ENCODE measurements around the gene RABL3. TPM values are rescaled to one million over a fixed set of nuclear protein-coding genes. Genes with fewer than 3 reads are reported as not detected.

Gene RABL3
- total and polyA plus RNA-seq, 10 donors, result 4.3 to 24.0 (median 15.9) TPM

GRCh38 chr3:120689395-120689794 lies 52.9 kb downstream of the RABL3 start:
- H3K27me3 ChIP-seq (replicated peaks in 1 of 7), result no peaks in the 10 kb centered on the region
- H3K27ac ChIP-seq, result no peak overlapping the region
- DNase-seq, result no peak
- H3K36me3 ChIP-seq, result peaks cover 0 to 41% (median 0%) of the 10 kb centered on the region in 6 donors
- H3K4me3 ChIP-seq, result no peak overlapping the region
- TF ChIP-seq POLR2AphosphoS5 (IDR thresholded peaks at IDR 0.05) (no peak), POLR2A (IDR thresholded peaks at IDR 0.05) (no peak)
- TF ChIP-seq, protein P1, sequence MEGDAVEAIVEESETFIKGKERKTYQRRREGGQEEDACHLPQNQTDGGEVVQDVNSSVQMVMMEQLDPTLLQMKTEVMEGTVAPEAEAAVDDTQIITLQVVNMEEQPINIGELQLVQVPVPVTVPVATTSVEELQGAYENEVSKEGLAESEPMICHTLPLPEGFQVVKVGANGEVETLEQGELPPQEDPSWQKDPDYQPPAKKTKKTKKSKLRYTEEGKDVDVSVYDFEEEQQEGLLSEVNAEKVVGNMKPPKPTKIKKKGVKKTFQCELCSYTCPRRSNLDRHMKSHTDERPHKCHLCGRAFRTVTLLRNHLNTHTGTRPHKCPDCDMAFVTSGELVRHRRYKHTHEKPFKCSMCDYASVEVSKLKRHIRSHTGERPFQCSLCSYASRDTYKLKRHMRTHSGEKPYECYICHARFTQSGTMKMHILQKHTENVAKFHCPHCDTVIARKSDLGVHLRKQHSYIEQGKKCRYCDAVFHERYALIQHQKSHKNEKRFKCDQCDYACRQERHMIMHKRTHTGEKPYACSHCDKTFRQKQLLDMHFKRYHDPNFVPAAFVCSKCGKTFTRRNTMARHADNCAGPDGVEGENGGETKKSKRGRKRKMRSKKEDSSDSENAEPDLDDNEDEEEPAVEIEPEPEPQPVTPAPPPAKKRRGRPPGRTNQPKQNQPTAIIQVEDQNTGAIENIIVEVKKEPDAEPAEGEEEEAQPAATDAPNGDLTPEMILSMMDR (IDR thresholded peaks at IDR 0.05 in 8 of 11, conservative IDR thresholded peaks at IDR 0.05 in 3 of 11), result no peak
- WGBS, 5 donors, result 88 to 97% (median 93%) methylated on average over 3 of the region's 3 CpGs
- H3K9me3 ChIP-seq, result no peaks in the 10 kb centered on the region
- H3K4me1 ChIP-seq, result peaks cover 0 to 10% (median 2%) of the 10 kb centered on the region in 6 donors
- intact Hi-C loops (cut with DNase I; ENCODE audit: low total_unique reads), result no loop called here

- H3K27me3 ChIP-seq (replicated peaks in 1 of 7), result no peaks in the 10 kb centered on the region
- TF ChIP-seq POLR2A (IDR thresholded peaks at IDR 0.05), result no peak
- TF ChIP-seq POLR2AphosphoS5 (IDR thresholded peaks at IDR 0.05), result no peak
- TF ChIP-seq, protein P1 (IDR thresholded peaks at IDR 0.05 in 8 of 11, conservative IDR thresholded peaks at IDR 0.05 in 3 of 11), result no peak
- intact Hi-C loops (cut with DNase I; ENCODE audit: low total_unique reads), result no loop called here
- peaks cover 0 to 34% (median 0%) of the 10 kb centered on the region in 6 donors for H3K36me3 ChIP-seq
- H3K4me1 ChIP-seq, result peaks cover 0 to 10% (median 2%) of the 10 kb centered on the region in 6 donors
- peak overlapping the region in 4 of 8 donors; percentile 0 to 26 (median 16) for H3K27ac ChIP-seq
- no peaks in the 10 kb centered on the region for H3K9me3 ChIP-seq
- no peak overlapping the region for H3K4me3 ChIP-seq
- no peak for DNase-seq
Observed at GRCh38 chr3:120688121-120688520, 54.2 kb downstream of the RABL3 start.

GRCh38 chr3:120685411-120685810 lies 56.9 kb downstream of the RABL3 start:
- peaks cover 0 to 20% (median 0%) of the 10 kb centered on the region in 6 donors for H3K36me3 ChIP-seq
- DNase-seq, result no peak

DNA sequence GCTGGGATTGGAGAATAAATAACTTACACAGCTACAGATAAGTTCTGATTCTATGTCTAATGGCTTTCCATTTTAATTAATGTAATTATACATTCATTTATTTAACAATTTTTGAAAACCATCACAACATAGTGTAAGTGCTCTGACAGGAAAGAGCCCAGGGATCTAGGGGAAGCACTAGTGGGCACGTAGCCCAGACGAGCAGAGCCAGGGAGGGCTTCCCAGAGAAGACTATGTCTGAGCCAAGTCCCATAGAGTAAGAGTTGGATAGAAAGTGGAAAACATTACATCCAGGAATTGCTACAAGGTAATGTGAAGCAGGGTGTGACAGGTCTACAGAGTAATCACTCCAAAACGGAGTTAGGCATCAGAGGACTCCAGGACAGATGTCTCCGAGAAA lies 57.4 kb downstream of the RABL3 start:
- intact Hi-C loops (cut with DNase I; ENCODE audit: low total_unique reads), result no loop called here
- Histone ChIP-seq H3K27ac (no peak overlapping the region), H3K27me3 (replicated peaks in 1 of 7) (no peaks in the 10 kb centered on the region), H3K36me3 (peaks cover 0 to 20% (median 0%) of the 10 kb centered on the region in 6 donors), H3K4me3 (no peak overlapping the region), H3K4me1 (peaks cover 0 to 10% (median 2%) of the 10 kb centered on the region in 6 donors), H3K9me3 (no peaks in the 10 kb centered on the region)
- TF ChIP-seq POLR2A (IDR thresholded peaks at IDR 0.05), result no peak
- TF ChIP-seq POLR2AphosphoS5 (IDR thresholded peaks at IDR 0.05), result no peak
- DNase-seq, result no peak
- WGBS, 5 donors, result 60 to 85% (median 80%) methylated on average over 4 of the region's 4 CpGs

More at GRCh38 chr3:120685411-120685810, 56.9 kb downstream of the RABL3 start:
- Histone ChIP-seq H3K27me3 (replicated peaks in 1 of 7) (no peaks in the 10 kb centered on the region), H3K4me3 (no peak overlapping the region), H3K4me1 (peaks cover 0 to 10% (median 2%) of the 10 kb centered on the region in 6 donors), H3K27ac (no peak overlapping the region), H3K9me3 (no peaks in the 10 kb centered on the region)
- WGBS, 5 donors, result 96 to 100% (median 97%) methylated on average over 1 of the region's 1 CpG
- intact Hi-C loops (cut with DNase I; ENCODE audit: low total_unique reads), result no loop called here
- TF ChIP-seq, protein P1 (IDR thresholded peaks at IDR 0.05 in 8 of 11, conservative IDR thresholded peaks at IDR 0.05 in 3 of 11), result no peak
- no peak for TF ChIP-seq POLR2AphosphoS5 (IDR thresholded peaks at IDR 0.05)
- no peak for TF ChIP-seq POLR2A (IDR thresholded peaks at IDR 0.05)
